Subcutaneous adipose tissue (tissue), 4 donors: ENCODE results near the gene KRT2. TPM values are rescaled to one million over a fixed set of nuclear protein-coding genes. Genes with fewer than 3 reads are reported as not detected.

Source experiments
- total RNA-seq, 4 donors: library from RNA; depleted of rRNA; stranded (reverse); fragments of >200 nt; gene quantifications; one replicate each; pipeline ENCODE4 v1.1.0, GENCODE V29; 2016
- TF ChIP-seq, protein P1 (sequence below): fragments of 450-650 bp; IDR thresholded peaks from one replicate; pipeline ENCODE4 v1.5.1; 2016; ENCODE audit warnings: low read depth, mild to moderate bottlenecking, control low read depth, antibody characterized with exemption, moderate library complexity

KRT2 gene
- total RNA-seq, 4 donors from 2014 or later: not detected

DNA sequence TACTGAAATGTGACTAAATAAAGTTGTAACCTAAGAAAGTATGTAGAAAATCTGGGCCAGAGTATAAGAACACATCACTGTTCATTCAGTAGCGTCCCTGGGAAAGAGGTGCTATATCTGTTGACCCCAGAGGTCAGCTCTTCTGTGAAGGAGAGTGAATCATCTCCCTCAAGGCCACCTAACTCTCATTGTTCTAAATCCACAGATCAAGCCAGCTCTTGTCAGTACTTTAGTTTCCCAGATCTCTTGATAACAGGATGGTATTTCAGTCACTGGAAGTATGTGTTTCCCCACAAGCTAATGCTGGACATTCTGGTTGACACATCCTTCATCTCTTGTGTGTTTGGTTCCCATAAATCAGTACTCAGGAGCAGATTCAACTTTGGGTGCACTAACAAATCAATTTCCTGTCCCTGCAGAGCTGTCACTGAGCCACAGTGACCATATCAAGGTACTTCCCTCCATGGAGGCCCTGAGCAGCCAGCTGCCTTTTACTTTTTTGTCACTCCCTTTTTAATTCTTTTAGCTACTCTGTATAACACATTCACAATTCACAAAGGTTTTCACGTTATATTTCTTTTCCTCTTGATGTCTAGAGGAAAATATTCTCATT, 20.4 kb upstream of the KRT2 start:
- TF ChIP-seq, protein P1, sequence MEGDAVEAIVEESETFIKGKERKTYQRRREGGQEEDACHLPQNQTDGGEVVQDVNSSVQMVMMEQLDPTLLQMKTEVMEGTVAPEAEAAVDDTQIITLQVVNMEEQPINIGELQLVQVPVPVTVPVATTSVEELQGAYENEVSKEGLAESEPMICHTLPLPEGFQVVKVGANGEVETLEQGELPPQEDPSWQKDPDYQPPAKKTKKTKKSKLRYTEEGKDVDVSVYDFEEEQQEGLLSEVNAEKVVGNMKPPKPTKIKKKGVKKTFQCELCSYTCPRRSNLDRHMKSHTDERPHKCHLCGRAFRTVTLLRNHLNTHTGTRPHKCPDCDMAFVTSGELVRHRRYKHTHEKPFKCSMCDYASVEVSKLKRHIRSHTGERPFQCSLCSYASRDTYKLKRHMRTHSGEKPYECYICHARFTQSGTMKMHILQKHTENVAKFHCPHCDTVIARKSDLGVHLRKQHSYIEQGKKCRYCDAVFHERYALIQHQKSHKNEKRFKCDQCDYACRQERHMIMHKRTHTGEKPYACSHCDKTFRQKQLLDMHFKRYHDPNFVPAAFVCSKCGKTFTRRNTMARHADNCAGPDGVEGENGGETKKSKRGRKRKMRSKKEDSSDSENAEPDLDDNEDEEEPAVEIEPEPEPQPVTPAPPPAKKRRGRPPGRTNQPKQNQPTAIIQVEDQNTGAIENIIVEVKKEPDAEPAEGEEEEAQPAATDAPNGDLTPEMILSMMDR: no peak

DNA sequence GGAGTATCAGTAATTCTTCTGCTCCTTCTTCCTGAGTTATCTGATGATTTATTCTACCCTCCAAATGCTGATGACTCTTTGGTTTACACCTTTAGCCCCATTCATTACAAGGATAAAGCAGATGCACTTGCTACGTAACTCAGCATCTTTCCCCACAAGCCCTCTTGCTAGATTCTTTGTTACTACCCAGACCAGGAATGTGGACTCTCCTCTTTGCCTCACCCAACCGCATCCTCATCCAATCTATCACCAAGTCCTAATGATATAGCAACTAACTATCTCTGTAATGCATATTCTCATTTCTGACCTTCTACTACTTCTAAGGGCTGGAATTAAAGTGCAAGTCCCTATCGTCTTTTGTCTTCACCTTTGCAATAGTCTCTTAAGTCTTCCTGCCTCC, 18.9 kb upstream of the KRT2 start:
- TF ChIP-seq, protein P1: no peak

DNA sequence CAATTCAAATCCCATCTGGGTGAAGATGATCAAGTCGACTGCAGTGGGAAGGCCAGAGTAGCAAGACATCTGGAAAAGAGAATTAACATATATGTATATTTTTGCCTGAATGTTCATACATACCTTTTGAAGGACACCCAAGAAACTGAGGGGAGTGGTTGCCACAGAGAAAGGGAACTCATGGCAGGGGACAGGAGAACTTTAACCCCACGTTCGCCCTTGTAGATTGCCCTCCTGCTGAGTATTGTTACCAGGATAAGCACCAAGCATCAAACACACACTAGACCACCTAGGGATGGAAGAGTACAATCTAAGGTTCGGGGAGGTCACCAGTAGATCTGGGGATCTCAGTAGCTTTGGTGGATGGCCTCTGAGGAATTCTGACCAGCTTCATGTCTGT, 18.5 kb upstream of the KRT2 start:
- TF ChIP-seq, protein P1: no peak

DNA sequence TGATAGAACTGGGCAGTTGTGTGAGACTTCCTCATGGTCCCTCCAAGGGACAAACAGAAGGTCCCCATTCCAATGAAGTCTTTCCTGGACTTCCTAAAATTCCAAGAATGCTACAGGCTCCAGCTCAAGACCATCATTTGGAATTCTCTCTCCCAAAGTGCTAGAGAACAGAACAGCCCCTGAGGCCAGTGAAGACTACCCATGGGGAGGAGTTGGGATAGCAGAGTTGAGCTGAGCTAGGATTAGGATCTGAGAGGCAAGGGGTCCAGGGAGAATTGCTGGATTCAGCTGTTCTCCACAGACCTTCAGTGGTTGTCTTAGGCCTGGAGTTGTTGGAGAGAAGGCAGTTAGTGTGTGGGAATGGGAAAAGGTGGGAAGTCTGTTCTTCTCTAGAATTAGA, 17.4 kb upstream of the KRT2 start:
- TF ChIP-seq, protein P1: no peak

DNA sequence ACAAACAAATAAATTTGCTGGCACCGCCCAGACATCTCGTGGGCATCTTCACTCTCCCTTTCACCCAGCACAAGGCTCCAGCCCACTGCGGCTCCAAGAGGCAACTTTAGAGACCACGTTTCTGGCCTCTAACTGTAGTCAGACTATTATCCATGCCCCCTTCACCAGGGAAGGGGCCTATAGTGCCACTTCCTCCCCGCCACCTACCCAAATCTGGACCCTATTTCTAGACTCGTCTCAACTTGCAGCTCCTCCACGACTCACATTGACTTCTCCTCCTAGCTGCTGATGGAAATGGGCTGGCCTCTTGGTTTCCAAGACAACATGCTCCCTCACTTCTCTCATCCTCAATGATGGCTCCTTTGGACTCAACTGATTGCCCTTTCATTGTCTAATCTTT, 15.9 kb upstream of the KRT2 start:
- TF ChIP-seq, protein P1: no peak

DNA sequence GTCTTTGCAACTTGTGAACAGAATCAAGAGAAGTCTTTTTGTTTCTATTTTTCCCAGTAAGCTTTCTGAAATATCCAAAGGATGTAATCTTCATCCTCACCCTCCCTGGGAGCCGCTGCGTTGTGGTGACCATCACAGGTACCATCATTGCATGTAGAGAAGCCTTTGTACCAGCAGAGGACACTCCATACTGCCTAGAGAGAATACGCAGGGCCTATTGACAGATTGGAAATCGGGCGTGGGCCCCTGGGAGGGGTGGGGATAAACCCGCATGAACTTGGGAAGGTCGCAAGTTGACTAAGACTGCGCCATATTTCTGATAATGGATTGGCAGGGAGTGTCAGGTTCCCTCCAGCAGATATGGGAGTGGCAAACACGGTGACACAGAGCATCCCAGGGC, 15.5 kb upstream of the KRT2 start:
- TF ChIP-seq, protein P1: no peak

DNA sequence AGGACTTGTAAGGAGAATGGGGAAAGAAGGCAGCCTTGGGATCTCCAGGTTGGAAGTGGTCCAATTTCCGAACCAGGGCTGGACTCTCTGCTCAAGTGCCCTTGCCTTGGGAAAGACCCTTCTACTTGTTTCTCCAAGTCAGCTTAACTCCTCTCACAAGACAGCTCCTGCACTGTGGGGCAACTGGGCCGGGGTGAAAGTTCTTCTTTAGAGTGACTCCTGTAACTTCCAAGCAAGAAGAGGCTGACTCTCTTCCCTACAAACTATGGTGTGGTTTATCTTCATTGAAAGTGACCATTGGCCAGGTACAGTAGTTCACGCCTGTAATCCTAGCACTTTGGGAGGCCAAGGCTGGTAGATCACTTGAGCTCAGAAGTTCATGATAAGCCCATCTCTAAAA, 14.5 kb upstream of the KRT2 start:
- TF ChIP-seq, protein P1: no peak
